ENCODE measurements around the gene NPM3. TPM values are rescaled to one million over a fixed set of nuclear protein-coding genes. Genes with fewer than 3 reads are reported as not detected.

The NPM3 gene, protein sequence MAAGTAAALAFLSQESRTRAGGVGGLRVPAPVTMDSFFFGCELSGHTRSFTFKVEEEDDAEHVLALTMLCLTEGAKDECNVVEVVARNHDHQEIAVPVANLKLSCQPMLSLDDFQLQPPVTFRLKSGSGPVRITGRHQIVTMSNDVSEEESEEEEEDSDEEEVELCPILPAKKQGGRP
- total RNA-seq (30.6 TPM), polyA plus RNA-seq (36.8 TPM)

DNA sequence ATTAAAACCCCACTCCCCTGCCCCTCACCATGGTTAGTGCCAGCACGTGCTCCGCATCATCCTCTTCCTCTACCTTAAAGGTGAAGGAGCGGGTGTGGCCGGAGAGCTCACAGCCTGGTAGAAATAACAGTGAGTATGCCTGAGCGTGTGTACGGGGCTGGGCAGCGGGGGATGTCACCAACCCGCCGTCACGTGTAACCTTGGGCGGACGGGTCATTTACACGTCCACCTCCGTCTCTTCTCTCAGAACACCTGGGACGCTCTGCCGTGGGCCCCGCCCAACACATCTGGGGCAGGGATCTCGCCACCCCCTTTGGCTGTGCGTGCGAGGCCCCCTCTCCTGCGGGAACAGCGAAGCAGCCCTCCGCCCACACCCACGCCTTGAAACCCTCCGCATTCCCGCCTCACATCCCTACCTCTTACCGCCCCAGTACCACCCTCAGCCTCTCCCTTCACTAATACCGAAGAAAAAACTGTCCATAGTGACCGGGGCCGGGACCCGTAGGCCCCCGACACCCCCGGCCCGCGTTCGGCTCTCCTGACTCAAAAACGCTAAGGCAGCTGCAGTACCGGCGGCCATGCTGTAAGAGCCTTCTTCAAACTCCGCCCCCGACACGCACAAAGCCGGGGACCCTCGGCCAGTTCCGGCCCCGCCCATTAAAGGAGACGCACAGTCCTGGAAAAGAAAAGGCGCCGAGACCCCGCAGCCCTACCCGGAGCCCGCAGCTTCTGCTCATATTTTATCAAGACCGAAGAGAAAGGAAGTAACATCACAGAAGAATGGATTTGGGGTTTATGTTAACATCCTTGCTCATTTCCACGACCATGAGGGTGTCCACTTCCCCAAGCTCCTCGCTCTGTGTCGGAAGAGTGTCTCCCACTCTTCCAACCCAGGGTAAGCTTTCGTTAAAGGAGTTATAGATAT lies at the start of gene NPM3:
TSS of gene NPM3 (minus strand) at position 636 of the 925 bp plus-strand sequence. CDS start at position 580, 56 bp downstream.
- H3K36me3 ChIP-seq (ENCODE audit: insufficient read depth): no peaks in the 10 kb centered on the region
- H3K4me1 ChIP-seq (ENCODE audit: insufficient read depth): peaks cover 1% of the 10 kb centered on the region
- peak; percentile 68 for DNase-seq (ENCODE audit: extremely low spot score)
- under 1% methylated on average over 57 of the region's 57 CpGs for WGBS
- H3K4me3 ChIP-seq (ENCODE audit: low read depth, low read length): peak within 1 kb of the TSS; percentile 59
- no peak within 1 kb of the TSS for H3K27ac ChIP-seq (ENCODE audit: low read depth)

DNA sequence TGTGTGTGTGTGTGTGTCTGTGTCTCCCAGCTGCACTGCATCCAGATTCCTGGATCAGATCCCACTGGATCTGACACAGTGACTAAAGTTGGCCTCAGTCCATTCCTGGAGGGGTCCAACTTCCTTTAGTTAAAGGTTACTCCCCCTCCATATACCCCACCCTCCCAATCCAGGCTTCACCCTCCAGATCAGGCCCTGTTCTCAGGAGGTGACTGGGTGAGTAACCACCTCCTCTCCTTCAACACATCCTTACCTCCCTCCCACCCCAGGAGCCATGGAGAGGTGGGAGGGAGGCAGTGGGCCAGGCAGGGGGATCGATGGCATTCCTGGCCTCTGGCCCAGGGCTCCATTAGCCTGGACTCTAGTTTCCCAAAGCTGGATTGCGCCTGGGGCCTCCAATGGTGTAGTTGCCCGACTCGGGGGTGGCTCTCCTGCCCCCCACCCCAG lies 49.1 kb upstream of the NPM3 start:
- no peaks in the 10 kb centered on the region for H3K4me1 ChIP-seq (ENCODE audit: insufficient read depth)
- no peak overlapping the region for H3K27ac ChIP-seq (ENCODE audit: low read depth)
- DNase-seq (ENCODE audit: extremely low spot score): no peak
- no peak overlapping the region for H3K4me3 ChIP-seq (ENCODE audit: low read depth, low read length)
- WGBS: 45% methylated on average over 4 of the region's 4 CpGs
- no peaks in the 10 kb centered on the region for H3K36me3 ChIP-seq (ENCODE audit: insufficient read depth)

DNA sequence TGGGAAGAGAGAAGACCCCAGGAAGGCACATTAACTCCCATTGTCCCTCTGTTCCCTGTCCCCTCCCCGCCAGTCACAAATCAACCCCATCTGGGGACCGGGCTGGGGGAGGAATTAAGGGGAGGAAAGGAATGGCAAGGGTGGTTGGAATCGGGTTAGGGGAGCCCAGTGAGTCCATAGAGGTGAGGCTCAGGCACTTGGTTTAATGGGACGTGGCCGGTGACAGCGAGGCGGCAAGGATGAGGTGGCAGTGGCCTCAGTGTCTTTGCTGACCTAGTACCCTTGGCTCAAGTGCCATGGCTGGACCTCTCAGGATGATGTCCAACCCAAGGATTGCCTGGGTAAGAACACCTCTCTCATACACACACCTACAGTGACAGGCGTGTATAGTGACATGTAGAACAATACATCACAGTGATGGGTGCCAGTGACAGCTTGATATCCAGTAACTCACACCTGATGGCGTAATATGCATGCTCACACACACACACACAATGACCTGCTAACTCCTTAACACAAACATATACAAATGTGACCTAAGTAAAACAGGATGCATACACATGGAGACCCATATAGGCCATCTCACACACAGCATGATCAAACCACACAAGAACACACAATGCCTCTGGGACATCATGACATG lies 48.0 kb upstream of the NPM3 start:
- H3K4me1 ChIP-seq (ENCODE audit: insufficient read depth): no peaks in the 10 kb centered on the region
- H3K4me3 ChIP-seq (ENCODE audit: low read depth, low read length): peak overlapping the region; percentile 48
- WGBS: 51% methylated on average over 9 of the region's 9 CpGs

DNA sequence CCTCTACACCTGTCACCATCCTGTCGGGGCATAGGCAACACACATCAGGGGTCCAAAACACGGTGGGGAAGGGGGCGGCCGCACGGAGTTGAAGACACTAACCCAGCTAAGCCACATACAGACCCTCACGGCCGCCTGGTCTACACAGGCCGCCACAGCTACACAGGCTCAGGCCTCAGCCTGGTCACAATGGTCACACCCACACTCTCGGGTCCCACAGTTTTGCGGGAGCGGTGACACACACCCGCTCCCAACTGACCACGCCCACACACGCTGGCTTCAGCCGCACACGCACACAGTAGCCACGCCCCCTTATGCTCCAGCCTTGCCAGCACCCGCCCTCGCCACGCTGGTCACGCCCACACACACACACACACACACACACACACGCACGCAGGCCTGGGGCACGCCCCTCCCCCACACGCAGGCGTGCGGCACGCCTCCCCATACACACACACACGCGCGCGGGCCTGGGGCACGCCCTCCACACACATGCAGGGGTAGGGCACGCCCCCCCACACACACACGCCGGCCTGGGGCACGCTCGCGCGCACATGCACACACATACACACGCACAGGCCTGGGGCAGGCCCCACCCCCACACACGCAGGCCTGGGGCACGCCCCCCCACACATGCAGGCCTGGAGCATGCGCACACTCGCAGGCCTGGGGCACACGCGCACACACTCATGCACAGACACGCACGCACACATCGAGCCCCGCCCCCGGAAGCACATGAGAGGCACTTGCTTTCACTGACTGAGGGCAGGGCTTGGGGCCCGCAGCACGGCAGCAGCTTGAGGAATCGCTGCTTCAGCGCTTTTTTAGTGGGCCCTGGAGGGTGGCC lies 47.3 kb upstream of the NPM3 start:
- 1% methylated on average over 56 of the region's 56 CpGs for WGBS
- Histone ChIP-seq H3K4me1 (ENCODE audit: insufficient read depth) (no peaks in the 10 kb centered on the region), H3K27ac (ENCODE audit: low read depth) (no peak overlapping the region), H3K4me3 (ENCODE audit: low read depth, low read length) (peak overlapping the region; percentile 48), H3K36me3 (ENCODE audit: insufficient read depth) (no peaks in the 10 kb centered on the region)
- peak; percentile 83 for DNase-seq (ENCODE audit: extremely low spot score)

More for the DNA sequence above, 48.0 kb upstream of the NPM3 start:
- Histone ChIP-seq H3K27ac (ENCODE audit: low read depth) (no peak overlapping the region), H3K36me3 (ENCODE audit: insufficient read depth) (no peaks in the 10 kb centered on the region)
- DNase-seq (ENCODE audit: extremely low spot score): no peak

DNA sequence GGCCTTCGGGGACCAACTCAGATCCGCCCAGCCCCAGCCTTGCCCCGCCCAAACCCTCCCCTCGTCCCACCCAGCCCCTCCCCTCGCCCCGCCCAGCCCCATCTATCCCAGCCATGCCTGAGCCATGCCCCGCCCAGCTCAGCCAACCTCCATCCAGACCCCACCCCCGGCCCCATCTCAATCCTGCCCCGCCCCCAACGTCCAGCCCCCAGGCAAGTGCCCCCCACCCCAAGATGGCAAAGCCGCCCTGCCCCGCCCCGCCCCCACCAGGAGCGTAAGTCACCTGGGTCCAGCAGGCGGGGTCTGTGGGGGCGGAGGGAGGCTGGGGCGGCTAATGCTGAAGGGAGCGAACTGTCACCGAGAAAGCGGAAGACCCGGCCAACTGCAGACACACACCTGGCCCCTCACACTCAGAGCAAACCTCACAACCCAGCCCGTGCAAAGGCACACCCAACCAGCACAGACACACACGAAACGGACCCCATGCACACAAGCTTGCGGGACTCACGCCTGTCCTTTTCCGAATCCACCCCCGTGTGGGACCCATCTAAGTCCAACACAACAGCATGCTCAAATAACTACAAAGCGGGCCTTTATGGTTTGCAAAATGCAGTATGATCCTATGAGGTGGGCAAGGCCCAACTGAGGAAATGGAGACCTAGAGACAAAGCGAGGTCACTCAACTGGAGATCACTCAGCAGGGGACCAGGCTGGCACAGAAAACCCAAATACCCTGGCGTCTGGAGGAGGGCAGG lies 46.5 kb upstream of the NPM3 start:
- WGBS: 14% methylated on average over 31 of the region's 31 CpGs
- Histone ChIP-seq H3K27ac (ENCODE audit: low read depth) (no peak overlapping the region), H3K4me3 (ENCODE audit: low read depth, low read length) (peak overlapping the region; percentile 48), H3K36me3 (ENCODE audit: insufficient read depth) (no peaks in the 10 kb centered on the region), H3K4me1 (ENCODE audit: insufficient read depth) (no peaks in the 10 kb centered on the region)
- DNase-seq (ENCODE audit: extremely low spot score): no peak

DNA sequence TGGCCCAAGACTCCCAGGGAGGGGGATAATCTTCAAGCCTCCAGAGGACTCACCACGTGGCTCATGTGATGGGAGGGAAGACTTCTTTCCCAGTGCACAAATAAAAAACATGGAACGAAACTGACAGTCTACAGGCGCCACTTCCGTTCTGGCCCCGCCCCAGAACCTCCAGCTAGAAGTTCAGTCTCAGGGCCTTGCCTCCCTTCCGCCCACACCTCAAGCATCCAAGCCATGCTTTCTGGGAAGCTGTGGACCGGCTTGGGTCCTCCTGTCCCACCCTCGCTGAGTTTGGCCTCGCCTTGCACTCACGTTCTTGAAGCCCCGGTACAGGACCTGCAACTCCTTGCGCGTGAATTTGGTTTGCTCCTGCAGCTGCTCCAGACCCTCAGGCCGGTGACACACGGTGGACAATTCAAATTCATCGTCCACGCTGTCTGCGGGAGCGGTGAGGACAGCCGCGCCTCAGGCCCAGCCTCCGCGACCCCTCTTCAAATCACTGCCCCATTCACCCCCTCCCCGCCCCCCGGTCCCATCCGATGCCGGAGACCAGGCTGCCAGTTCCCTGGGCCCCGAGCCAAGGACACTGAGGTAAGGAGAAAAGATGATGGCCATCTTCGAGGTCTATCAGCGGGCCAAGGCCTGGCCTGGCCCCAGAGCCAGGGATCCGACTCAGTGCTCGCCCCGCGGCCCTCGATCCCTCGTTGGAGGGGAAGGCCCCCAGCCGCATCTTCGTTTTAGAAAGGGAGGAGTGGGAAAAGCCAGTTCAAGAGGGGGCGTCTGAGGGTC lies 45.7 kb upstream of the NPM3 start:
- no peaks in the 10 kb centered on the region for H3K4me1 ChIP-seq (ENCODE audit: insufficient read depth)
- 48% methylated on average over 39 of the region's 39 CpGs for WGBS
- DNase-seq (ENCODE audit: extremely low spot score): no peak
- H3K27ac ChIP-seq (ENCODE audit: low read depth): no peak overlapping the region
- H3K36me3 ChIP-seq (ENCODE audit: insufficient read depth): no peaks in the 10 kb centered on the region
- peak overlapping the region; percentile 25 for H3K4me3 ChIP-seq (ENCODE audit: low read depth, low read length)

DNA sequence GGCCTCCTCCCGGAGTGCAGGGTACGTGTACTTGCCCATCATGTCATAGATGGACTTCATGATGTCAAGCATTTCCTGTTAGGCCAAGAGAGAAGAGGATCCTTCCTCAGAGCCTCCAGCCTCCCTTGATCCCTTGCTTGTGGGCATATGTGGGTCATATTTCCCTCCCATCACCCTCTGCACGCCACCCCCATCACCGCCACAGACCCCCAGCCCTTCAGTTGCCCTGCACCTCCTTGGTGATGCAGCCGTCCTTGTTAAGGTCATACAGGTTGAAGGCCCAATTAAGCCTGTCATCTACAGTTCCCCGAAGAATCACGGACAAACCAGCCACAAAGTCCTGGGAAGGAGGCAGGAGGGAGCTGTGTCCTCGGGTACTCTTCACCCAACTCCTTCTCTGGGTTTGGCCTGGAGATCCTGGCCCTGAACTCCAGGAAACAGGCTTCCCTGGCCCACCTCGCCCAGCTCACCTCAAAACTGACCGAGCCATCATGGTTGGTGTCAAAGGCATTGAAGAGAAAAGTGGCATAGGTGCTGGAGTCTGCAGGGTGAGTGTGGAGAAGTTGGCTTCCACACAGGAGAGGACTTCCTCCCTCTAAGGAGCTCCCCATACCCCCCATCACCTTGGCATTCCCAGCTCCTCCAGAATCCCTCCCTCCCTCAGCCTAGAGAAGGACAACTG lies 44.8 kb upstream of the NPM3 start:
- Histone ChIP-seq H3K27ac (ENCODE audit: low read depth) (no peak overlapping the region), H3K4me1 (ENCODE audit: insufficient read depth) (no peaks in the 10 kb centered on the region), H3K36me3 (ENCODE audit: insufficient read depth) (no peaks in the 10 kb centered on the region), H3K4me3 (ENCODE audit: low read depth, low read length) (no peak overlapping the region)
- DNase-seq (ENCODE audit: extremely low spot score): no peak
- WGBS: 92% methylated on average over 10 of the region's 10 CpGs

DNA sequence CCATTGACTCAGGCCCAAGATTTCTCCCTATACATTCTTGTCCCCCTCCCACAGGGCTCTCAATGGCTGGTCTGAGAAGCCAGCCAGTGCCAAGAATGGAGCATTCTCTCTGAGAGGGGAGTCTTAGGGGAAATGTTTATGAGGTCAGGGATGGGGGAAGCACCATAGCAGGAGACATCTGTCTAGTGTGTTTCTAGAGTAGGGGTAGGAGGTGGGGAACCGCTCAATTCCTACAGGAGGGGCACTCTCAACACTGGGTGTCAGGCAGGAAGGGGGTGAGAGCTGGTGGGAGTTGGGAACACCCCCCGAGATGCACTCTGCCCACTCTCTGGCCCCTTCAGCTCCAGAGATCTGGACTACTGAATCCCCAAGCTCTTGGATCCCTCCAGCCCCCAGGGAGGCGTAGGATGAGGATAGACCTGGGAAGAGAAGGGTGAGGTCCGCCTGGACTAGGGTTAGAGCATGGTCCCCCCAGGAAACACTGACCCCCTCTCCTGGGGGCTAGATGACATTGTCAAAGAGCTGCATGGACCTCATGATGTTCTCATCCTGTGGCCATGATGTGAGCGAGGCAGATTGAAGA lies 43.7 kb upstream of the NPM3 start:
- no peak overlapping the region for H3K27ac ChIP-seq (ENCODE audit: low read depth)
- no peak for DNase-seq (ENCODE audit: extremely low spot score)
- WGBS: 94% methylated on average over 5 of the region's 5 CpGs
- H3K4me1 ChIP-seq (ENCODE audit: insufficient read depth): no peaks in the 10 kb centered on the region
- no peaks in the 10 kb centered on the region for H3K36me3 ChIP-seq (ENCODE audit: insufficient read depth)
- H3K4me3 ChIP-seq (ENCODE audit: low read depth, low read length): no peak overlapping the region

DNA sequence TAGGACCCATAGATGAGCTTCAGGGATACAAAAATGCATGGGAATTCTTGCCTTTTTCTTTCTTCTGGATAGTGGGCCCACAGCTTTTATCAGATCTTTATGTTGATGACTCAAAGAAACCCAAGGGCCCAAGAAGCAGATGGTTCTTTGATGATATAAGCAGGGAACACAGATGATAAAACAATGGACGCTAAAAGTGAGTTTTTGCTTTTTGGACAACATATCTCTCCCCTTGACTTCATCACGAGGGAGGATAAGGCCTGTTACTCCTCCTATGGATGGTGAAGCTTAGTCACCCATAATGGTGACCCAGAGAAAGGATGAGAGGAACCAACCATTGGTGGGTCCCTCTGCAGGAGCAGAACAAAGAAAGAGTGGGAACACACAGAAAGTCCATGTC lies 41.5 kb upstream of the NPM3 start:
- no peaks in the 10 kb centered on the region for H3K36me3 ChIP-seq (ENCODE audit: insufficient read depth)
- H3K4me3 ChIP-seq (ENCODE audit: low read depth, low read length): no peak overlapping the region
- no peak for DNase-seq (ENCODE audit: extremely low spot score)
- H3K4me1 ChIP-seq (ENCODE audit: insufficient read depth): no peaks in the 10 kb centered on the region
- no peak overlapping the region for H3K27ac ChIP-seq (ENCODE audit: low read depth)
- 68% methylated on average over 2 of the region's 2 CpGs for WGBS

DNA sequence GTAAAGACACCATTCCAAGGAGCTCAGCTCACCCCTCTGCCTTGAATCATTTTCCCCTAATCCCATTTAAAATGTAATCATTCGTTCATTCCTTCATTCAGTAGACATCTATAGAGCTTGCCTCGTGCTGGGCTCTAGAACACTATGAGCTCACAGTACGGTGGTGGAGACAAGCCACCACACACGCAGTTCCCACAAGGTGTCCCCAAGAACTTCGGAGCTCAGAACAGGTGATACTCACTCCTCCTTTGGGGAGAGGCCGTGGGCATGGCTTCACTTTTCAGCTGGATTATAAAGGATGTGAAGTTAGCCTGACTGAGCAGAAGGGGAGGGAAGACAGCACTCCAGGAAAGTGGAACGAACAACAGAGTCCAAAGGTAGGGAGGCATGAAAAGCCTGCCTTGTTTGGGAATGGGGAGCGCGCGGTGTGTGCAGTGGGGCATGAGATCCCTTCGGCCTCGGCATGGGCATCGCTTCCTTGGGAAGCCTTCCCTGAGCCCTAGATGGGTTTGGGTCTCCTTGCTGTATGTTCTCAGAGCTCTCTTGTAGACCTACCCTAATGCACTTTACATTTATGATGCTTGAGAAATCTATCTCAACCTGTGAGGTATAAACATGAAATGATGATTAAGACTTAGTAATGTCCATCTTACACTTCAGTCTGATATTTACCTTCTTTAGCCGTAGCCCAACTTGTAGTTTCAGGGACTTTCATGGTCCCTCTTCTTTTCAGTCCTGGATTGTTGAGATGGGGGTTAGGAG lies 35.8 kb upstream of the NPM3 start:
- H3K27ac ChIP-seq (ENCODE audit: low read depth): peak overlapping the region; percentile 45
- WGBS: 20% methylated on average over 14 of the region's 14 CpGs
- H3K36me3 ChIP-seq (ENCODE audit: insufficient read depth): no peaks in the 10 kb centered on the region
- no peaks in the 10 kb centered on the region for H3K4me1 ChIP-seq (ENCODE audit: insufficient read depth)
- no peak for DNase-seq (ENCODE audit: extremely low spot score)
- H3K4me3 ChIP-seq (ENCODE audit: low read depth, low read length): peak overlapping the region; percentile 19
